ENCODE results near the gene TRIM29. TPM values are rescaled to one million over a fixed set of nuclear protein-coding genes. Genes with fewer than 3 reads are reported as not detected.

Gene TRIM29
- total and polyA plus RNA-seq, 3 experiments from 2014 or later, result not detected

DNA sequence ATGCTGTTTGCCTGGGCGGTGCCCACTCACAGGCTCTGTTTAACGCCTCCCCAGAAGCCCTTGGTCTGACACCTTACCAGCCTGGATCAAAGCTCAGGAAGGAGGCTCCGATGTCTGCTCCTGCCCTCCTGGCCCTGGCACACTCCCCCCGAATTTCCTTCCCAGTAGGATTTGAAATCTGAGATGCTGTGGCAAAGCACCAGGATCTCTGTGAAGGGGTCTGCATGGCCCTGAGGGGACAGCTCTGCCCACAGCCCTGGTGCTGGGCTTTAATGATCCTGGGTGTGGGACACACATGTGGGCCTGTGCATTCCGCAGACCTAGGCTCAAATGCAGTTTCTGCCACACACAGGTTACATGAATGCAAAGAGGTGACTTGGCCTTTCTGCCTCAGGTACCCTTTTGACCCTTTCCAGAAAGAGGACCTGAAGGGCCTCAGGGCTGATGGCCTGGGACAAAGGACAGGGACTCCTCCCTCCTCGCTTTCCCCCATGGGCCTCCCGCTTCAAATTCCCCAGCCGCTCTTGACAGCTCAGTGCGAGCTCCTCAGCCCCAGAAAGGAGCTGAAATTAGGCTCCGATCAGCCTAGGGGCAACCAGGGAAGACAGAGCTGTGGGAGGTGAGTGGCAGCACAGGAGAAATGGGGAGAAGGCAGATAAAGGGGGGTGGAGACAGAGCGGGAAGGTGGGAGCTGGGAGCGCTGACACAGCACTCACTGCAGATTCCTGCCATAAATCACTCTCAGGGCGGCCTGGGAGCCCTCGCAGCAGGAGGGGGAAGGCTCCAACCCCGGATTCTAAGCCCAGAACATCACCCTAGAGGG, 41.3 kb downstream of the TRIM29 start:
- Histone ChIP-seq H3K9me3 (ENCODE audit: low read length) (no peaks in the 10 kb centered on the region), H3K27ac (ENCODE audit: low read depth, low read length) (no peak overlapping the region), H3K4me3 (ENCODE audit: low read length) (no peak overlapping the region), H3K4me1 (ENCODE audit: insufficient read depth, low read length) (no peaks in the 10 kb centered on the region), H3K36me3 (ENCODE audit: insufficient read depth, low read length) (no peaks in the 10 kb centered on the region), H3K27me3 (ENCODE audit: insufficient read depth, low read length, poor library complexity, severe bottlenecking) (no peaks in the 10 kb centered on the region)
- no peaks in the 10 kb centered on the region for H3K4me1 Mint-ChIP-seq
- no peaks in the 10 kb centered on the region for H3K9me3 Mint-ChIP-seq
- H3K4me3 Mint-ChIP-seq, result no peak overlapping the region
- peaks cover 6 to 49% of the 10 kb centered on the region in 2 donors for H3K27me3 Mint-ChIP-seq
- H3K36me3 Mint-ChIP-seq, result no peaks in the 10 kb centered on the region
- ChIA-PET POLR2A (no interaction called here), CTCF (no interaction called here)
- no peak overlapping the region for H3K27ac Mint-ChIP-seq
- peak in 1 of 5 donors; percentile 15 for DNase-seq

DNA sequence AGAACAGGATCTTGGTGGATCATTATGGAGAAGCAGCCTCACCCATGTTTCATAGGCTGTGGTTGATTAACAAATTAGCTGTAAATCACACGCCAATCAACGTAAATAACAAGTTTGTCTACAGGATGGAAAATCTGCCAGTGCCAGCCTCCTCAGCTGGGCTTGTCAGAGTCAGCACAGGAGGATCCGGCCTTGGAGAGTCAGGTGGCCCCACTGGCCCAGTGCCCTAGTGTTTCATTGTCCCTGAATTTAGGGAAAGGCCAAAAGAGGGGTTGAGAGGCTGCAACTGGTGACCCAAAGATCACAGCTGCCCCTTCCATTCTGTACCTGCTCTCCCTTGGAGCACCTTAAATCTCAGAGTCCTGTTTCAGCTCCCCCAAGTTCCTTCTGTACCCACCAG, 42.4 kb downstream of the TRIM29 start:
- no peaks in the 10 kb centered on the region for H3K36me3 Mint-ChIP-seq

GRCh38 chr11:120091701-120092100, 46.2 kb downstream of the TRIM29 start:
- Mint-ChIP-seq H3K4me1 (no peaks in the 10 kb centered on the region), H3K27me3 (peaks cover 4 to 25% of the 10 kb centered on the region in 2 donors), H3K27ac (no peak overlapping the region), H3K36me3 (no peaks in the 10 kb centered on the region), H3K4me3 (no peak overlapping the region), H3K9me3 (no peaks in the 10 kb centered on the region)
- CTCF ChIA-PET, result no interaction called here
- peak in 1 of 5 donors; percentile 13 for DNase-seq
- H3K36me3 ChIP-seq (ENCODE audit: insufficient read depth, low read length), result no peaks in the 10 kb centered on the region
- no peak overlapping the region for H3K27ac ChIP-seq (ENCODE audit: low read depth, low read length)
- no peak overlapping the region for H3K4me3 ChIP-seq (ENCODE audit: low read length)
- H3K27me3 ChIP-seq (ENCODE audit: insufficient read depth, low read length, poor library complexity, severe bottlenecking), result no peaks in the 10 kb centered on the region
- H3K9me3 ChIP-seq (ENCODE audit: low read length), result no peaks in the 10 kb centered on the region
- POLR2A ChIA-PET, result no interaction called here
- no peaks in the 10 kb centered on the region for H3K4me1 ChIP-seq (ENCODE audit: insufficient read depth, low read length)

More for the DNA sequence above, 42.4 kb downstream of the TRIM29 start:
- Mint-ChIP-seq H3K27me3 (peaks cover 6 to 42% of the 10 kb centered on the region in 2 donors), H3K4me3 (no peak overlapping the region), H3K27ac (no peak overlapping the region), H3K4me1 (no peaks in the 10 kb centered on the region), H3K9me3 (no peaks in the 10 kb centered on the region)
- Histone ChIP-seq H3K36me3 (ENCODE audit: insufficient read depth, low read length) (no peaks in the 10 kb centered on the region), H3K27me3 (ENCODE audit: insufficient read depth, low read length, poor library complexity, severe bottlenecking) (no peaks in the 10 kb centered on the region), H3K9me3 (ENCODE audit: low read length) (no peaks in the 10 kb centered on the region), H3K27ac (ENCODE audit: low read depth, low read length) (no peak overlapping the region), H3K4me1 (ENCODE audit: insufficient read depth, low read length) (no peaks in the 10 kb centered on the region), H3K4me3 (ENCODE audit: low read length) (no peak overlapping the region)
- peak in 1 of 5 donors; percentile 16 for DNase-seq
- POLR2A ChIA-PET, result no interaction called here
- CTCF ChIA-PET, result no interaction called here

DNA sequence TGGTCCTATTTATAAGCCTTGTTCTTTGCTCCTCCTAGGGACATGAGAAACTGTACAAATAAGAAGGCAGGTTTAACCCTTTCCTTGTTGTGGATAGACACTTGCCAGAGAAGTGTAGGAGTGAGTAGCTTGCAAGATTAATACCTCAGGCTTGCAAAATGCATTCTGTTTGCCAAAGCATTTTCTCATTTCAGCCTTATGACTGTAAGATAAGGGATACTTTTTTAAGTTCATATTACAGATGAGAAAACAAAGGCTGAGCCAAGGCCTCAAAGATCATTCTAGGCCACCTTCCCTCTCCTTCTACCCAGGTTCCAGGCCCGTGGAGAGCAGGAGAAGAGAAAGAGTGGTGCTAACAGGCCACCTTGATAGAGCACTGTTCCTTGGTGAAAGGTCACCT, 46.8 kb downstream of the TRIM29 start:
- no peaks in the 10 kb centered on the region for H3K36me3 Mint-ChIP-seq
- no peaks in the 10 kb centered on the region for H3K9me3 Mint-ChIP-seq
- POLR2A ChIA-PET, result no interaction called here
- Histone ChIP-seq H3K9me3 (ENCODE audit: low read length) (no peaks in the 10 kb centered on the region), H3K27ac (ENCODE audit: low read depth, low read length) (no peak overlapping the region), H3K36me3 (ENCODE audit: insufficient read depth, low read length) (no peaks in the 10 kb centered on the region), H3K27me3 (ENCODE audit: insufficient read depth, low read length, poor library complexity, severe bottlenecking) (no peaks in the 10 kb centered on the region), H3K4me3 (ENCODE audit: low read length) (no peak overlapping the region), H3K4me1 (ENCODE audit: insufficient read depth, low read length) (no peaks in the 10 kb centered on the region)
- CTCF ChIA-PET, result no interaction called here
- peak in 1 of 5 donors; percentile 21 for DNase-seq
- no peak overlapping the region for H3K4me3 Mint-ChIP-seq
- H3K27me3 Mint-ChIP-seq, result peaks cover 4 to 20% of the 10 kb centered on the region in 2 donors
- H3K27ac Mint-ChIP-seq, result no peak overlapping the region
- H3K4me1 Mint-ChIP-seq, result no peaks in the 10 kb centered on the region

DNA sequence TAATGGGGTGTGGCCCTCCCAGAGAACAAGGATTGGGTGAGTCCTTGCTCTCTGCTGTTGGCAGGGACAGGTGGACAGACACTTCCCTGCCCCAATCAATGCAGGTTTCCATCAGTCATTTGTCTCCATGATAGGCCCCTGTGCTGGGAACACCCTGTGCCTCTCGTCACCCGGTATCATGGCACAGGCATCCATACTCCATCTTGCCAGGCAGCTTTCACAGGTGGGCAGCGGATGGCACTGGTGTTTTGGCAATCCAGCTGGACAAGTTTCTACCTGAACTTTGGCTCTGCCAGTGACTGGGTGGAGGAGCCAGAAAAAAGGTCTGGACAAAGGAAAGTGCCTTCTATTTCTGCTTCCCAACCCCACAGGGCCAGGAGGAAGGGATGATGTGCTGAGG, 47.5 kb downstream of the TRIM29 start:
- H3K4me1 Mint-ChIP-seq, result no peaks in the 10 kb centered on the region

DNA sequence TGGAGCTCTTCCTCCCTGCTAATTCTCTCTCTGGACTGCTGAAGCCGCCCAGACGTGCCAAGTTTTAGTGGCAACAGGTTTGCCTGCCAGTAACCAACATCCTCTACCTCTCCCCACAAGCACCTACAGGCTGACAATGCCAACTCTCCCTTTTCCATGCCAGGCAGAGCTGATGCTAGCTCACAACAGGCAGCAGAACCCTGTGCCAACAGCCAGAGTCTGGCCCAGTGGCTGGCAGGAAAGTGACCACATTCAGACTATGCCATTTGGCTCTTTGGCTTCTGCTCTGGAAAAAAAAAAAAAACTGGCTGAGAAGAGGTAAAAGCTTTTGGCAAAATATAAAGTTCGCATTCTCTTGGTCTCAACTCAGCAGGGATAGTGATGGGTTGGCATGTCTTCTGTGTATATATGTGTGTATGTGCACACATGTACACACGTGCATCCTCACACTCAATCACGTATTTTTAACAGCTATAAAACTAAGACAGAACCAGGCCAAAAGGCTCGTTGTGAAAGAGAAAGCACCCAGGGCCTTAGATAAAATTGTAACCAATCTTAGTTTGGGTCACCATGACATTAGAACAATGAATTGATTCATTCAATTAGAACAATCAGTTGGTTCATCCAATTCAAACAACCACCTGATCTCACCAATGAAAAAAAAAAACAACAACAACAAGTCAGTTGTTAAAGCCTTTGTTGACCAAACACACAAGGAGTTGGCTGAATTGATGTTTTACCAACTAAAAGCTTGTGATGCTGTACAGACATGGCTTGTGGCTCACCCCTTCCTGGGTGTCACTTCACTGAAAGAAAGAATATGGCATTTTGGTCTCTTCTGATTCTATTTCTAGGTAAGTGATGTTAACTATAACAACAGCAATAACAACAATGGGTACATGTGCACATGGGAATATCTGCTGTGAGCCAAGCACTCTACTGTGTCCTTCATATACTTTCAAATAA, 48.6 kb downstream of the TRIM29 start:
- Mint-ChIP-seq H3K27ac (no peak overlapping the region), H3K27me3 (peaks cover 4 to 12% of the 10 kb centered on the region in 2 donors), H3K36me3 (no peaks in the 10 kb centered on the region), H3K4me1 (no peaks in the 10 kb centered on the region), H3K4me3 (no peak overlapping the region), H3K9me3 (peaks cover 0 to 3% (median 0%) of the 10 kb centered on the region in 5 donors)
- Histone ChIP-seq H3K36me3 (ENCODE audit: insufficient read depth, low read length) (no peaks in the 10 kb centered on the region), H3K4me1 (ENCODE audit: insufficient read depth, low read length) (no peaks in the 10 kb centered on the region), H3K4me3 (ENCODE audit: low read length) (no peak overlapping the region), H3K9me3 (ENCODE audit: low read length) (no peaks in the 10 kb centered on the region), H3K27me3 (ENCODE audit: insufficient read depth, low read length, poor library complexity, severe bottlenecking) (no peaks in the 10 kb centered on the region), H3K27ac (ENCODE audit: low read depth, low read length) (no peak overlapping the region)
- CTCF ChIA-PET, result interaction anchor here (2.3 kb wide), 1 partner anchor 19 kb away, joined by 6 read pairs; no protein-coding TSS in a partner anchor
- DNase-seq, result peak in 1 of 5 donors; percentile 1
- POLR2A ChIA-PET, result no interaction called here

More for the DNA sequence above, 47.5 kb downstream of the TRIM29 start:
- POLR2A ChIA-PET, result no interaction called here
- no peak overlapping the region for H3K4me3 ChIP-seq (ENCODE audit: low read length)
- no peaks in the 10 kb centered on the region for H3K36me3 ChIP-seq (ENCODE audit: insufficient read depth, low read length)
- H3K27me3 ChIP-seq (ENCODE audit: insufficient read depth, low read length, poor library complexity, severe bottlenecking), result no peaks in the 10 kb centered on the region
- no peaks in the 10 kb centered on the region for H3K4me1 ChIP-seq (ENCODE audit: insufficient read depth, low read length)
- Mint-ChIP-seq H3K4me3 (no peak overlapping the region), H3K9me3 (peaks cover 0 to 3% (median 0%) of the 10 kb centered on the region in 5 donors), H3K36me3 (no peaks in the 10 kb centered on the region), H3K27ac (no peak overlapping the region), H3K27me3 (peaks cover 4 to 19% of the 10 kb centered on the region in 2 donors)
- H3K9me3 ChIP-seq (ENCODE audit: low read length), result no peaks in the 10 kb centered on the region
- CTCF ChIA-PET, result no interaction called here
- peak in 1 of 5 donors; percentile 19 for DNase-seq
- no peak overlapping the region for H3K27ac ChIP-seq (ENCODE audit: low read depth, low read length)

- Mint-ChIP-seq H3K36me3 (no peaks in the 10 kb centered on the region), H3K9me3 (peaks cover 0 to 3% (median 0%) of the 10 kb centered on the region in 5 donors), H3K4me1 (no peaks in the 10 kb centered on the region), H3K4me3 (no peak overlapping the region), H3K27me3 (peaks cover 8 to 12% of the 10 kb centered on the region in 2 donors), H3K27ac (no peak overlapping the region)
- ChIA-PET POLR2A (no interaction called here), CTCF (interaction anchor here (2.3 kb wide), 1 partner anchor 20 kb away, joined by 6 read pairs; no protein-coding TSS in a partner anchor)
- Histone ChIP-seq H3K36me3 (ENCODE audit: insufficient read depth, low read length) (no peaks in the 10 kb centered on the region), H3K9me3 (ENCODE audit: low read length) (no peaks in the 10 kb centered on the region), H3K27ac (ENCODE audit: low read depth, low read length) (no peak overlapping the region), H3K4me3 (ENCODE audit: low read length) (no peak overlapping the region), H3K4me1 (ENCODE audit: insufficient read depth, low read length) (no peaks in the 10 kb centered on the region), H3K27me3 (ENCODE audit: insufficient read depth, low read length, poor library complexity, severe bottlenecking) (no peaks in the 10 kb centered on the region)
- peak in 1 of 5 donors; percentile 3 for DNase-seq
Observed at GRCh38 chr11:120088056-120088455, 49.9 kb downstream of the TRIM29 start.

GRCh38 chr11:120086651-120087050, 51.3 kb downstream of the TRIM29 start:
- peaks cover 0 to under 1% (median 0%) of the 10 kb centered on the region in 3 donors for H3K36me3 Mint-ChIP-seq
- H3K27ac Mint-ChIP-seq, result no peak overlapping the region
- DNase-seq, result peak in 1 of 5 donors; percentile 23
- H3K9me3 Mint-ChIP-seq, result peaks cover 0 to 3% (median 0%) of the 10 kb centered on the region in 5 donors
- H3K9me3 ChIP-seq (ENCODE audit: low read length), result no peaks in the 10 kb centered on the region
- H3K36me3 ChIP-seq (ENCODE audit: insufficient read depth, low read length), result no peaks in the 10 kb centered on the region
- ChIA-PET CTCF (no interaction called here), POLR2A (no interaction called here)
- no peaks in the 10 kb centered on the region for H3K27me3 ChIP-seq (ENCODE audit: insufficient read depth, low read length, poor library complexity, severe bottlenecking)
- no peaks in the 10 kb centered on the region for H3K4me1 ChIP-seq (ENCODE audit: insufficient read depth, low read length)
- H3K4me3 ChIP-seq (ENCODE audit: low read length), result no peak overlapping the region
- H3K4me3 Mint-ChIP-seq, result no peak overlapping the region
- no peaks in the 10 kb centered on the region for H3K4me1 Mint-ChIP-seq
- H3K27ac ChIP-seq (ENCODE audit: low read depth, low read length), result no peak overlapping the region
- H3K27me3 Mint-ChIP-seq, result peaks cover 8% of the 10 kb centered on the region in 2 donors

Measured in CD8-positive, alpha-beta memory T cell (primary cell).